Endodermal cell (in vitro differentiated cells): ENCODE data around the gene RASA2. TPM values are rescaled to one million over a fixed set of nuclear protein-coding genes. Genes with fewer than 3 reads are reported as not detected.

Source experiments
- DNase-seq: peaks from one replicate; pipeline ENCODE4 v3.0.0-alpha.2; 2017
- H3K27ac ChIP-seq: 2 replicates; pipeline ENCODE4 v1.5.1; 2013; ENCODE audit warnings: mild to moderate bottlenecking, low read depth, low read length, moderate library complexity
- H3K27me3 ChIP-seq: 2 replicates; pipeline ENCODE4 v1.6.1; 2013; ENCODE audit warnings: mild to moderate bottlenecking, low read length, moderate library complexity; ENCODE audit not compliant: insufficient read depth, control insufficient read depth, poor library complexity, severe bottlenecking
- H3K36me3 ChIP-seq: 2 replicates; pipeline ENCODE4 v1.7.0; 2013; ENCODE audit warnings: mild to moderate bottlenecking, low read length, moderate library complexity; ENCODE audit not compliant: control insufficient read depth, insufficient read depth
- H3K4me1 ChIP-seq: one replicate; pipeline ENCODE4 v1.7.0; 2013; ENCODE audit warnings: low read length; ENCODE audit not compliant: control insufficient read depth, insufficient read depth
- H3K4me3 ChIP-seq: 2 replicates; pipeline ENCODE4 v1.5.1; 2013; ENCODE audit warnings: mild to moderate bottlenecking, low read length, moderate library complexity
- H3K9ac ChIP-seq: 2 replicates; pipeline ENCODE4 v1.6.1; 2013; ENCODE audit warnings: mild to moderate bottlenecking, low read length, moderate library complexity; ENCODE audit not compliant: poor library complexity, severe bottlenecking; ENCODE audit errors: extremely low read depth
- H3K9me3 ChIP-seq: 2 replicates; pipeline ENCODE4 v1.6.1; 2013; ENCODE audit warnings: mild to moderate bottlenecking, low read length, moderate library complexity; ENCODE audit not compliant: control insufficient read depth
- H3K27ac Mint-ChIP-seq: 2 replicates; pipeline ENCODE4 v1.8.0; 2020; ENCODE audit warnings: mixed read lengths
- H3K27me3 Mint-ChIP-seq: 2 replicates; pipeline ENCODE4 v1.8.0; 2021; ENCODE audit warnings: mild to moderate bottlenecking, mixed read lengths; ENCODE audit not compliant: insufficient read depth
- H3K36me3 Mint-ChIP-seq: 2 replicates; pipeline ENCODE4 v1.8.0; 2020; ENCODE audit warnings: low read depth, mixed read lengths
- H3K4me1 Mint-ChIP-seq: 2 replicates; pipeline ENCODE4 v1.8.0; 2020; ENCODE audit warnings: mixed read lengths
- H3K4me3 Mint-ChIP-seq: 2 replicates; pipeline ENCODE4 v1.8.0; 2020; ENCODE audit warnings: mild to moderate bottlenecking, moderate library complexity, mixed read lengths
- H3K9me3 Mint-ChIP-seq: 2 replicates; pipeline ENCODE4 v1.8.0; 2020; ENCODE audit warnings: mild to moderate bottlenecking, mixed read lengths
- CTCF ChIP-seq: fragments of 200-600 bp; sonication (generic); conservative IDR thresholded peaks from 2 replicates; pipeline ENCODE4 v1.5.0; 2021; ENCODE audit warnings: antibody characterized with exemption, mild to moderate bottlenecking
- WGBS, 2 experiments: methylation state at CpG; one replicate each; pipeline versions ENCODE4 v1.1.5 to v1.1.7; 2013; ENCODE audit warnings: missing lambda C conversion rate in 2 of 2, mixed read lengths in 1 of 2; ENCODE audit not compliant: insufficient coverage in 1 of 2, insufficient read length in 1 of 2; 5-methylcytosine and 5-hydroxymethylcytosine counted together
- total RNA-seq, 2 donors: library from RNA; stranded (reverse); fragmentation: NEBNext Ultra II Directional in 1 of 2; extraction: Animal tissue kit (Norgen Biotek cat#: 25700) in 1 of 2; gene quantifications; 2 replicates in 1 of 2; 3 replicates in 1 of 2; pipeline ENCODE4 v1.2.1, GENCODE V29; 2021

The RASA2 gene
- total RNA-seq, 2 donors from 2014 or later: 20.5 to 25.0 TPM

DNA sequence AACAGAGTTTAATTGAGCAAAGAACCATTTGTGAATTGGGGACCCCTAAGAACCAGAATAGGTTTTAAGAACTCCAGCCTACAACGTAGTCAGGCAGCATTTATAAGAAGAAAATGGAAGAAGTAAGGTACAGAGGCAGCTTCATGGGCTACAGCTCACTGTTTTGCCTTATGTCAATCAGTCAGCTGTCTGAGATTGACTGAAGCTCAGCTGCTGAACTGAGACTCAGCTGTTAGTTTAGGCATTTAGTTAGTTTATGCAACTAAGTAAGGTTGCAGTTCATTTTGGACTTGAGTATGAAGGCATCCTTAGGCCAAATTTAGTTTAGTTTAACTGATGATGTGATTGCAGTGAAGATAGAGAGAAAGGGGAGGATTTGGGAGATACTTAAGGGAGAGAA, 34.1 kb upstream of the RASA2 start:
- DNase-seq: no peak
- H3K27me3 ChIP-seq: no peaks in the 10 kb centered on the region
- H3K9me3 ChIP-seq: no peaks in the 10 kb centered on the region
- Mint-ChIP-seq H3K27me3 (no peaks in the 10 kb centered on the region), H3K36me3 (no peaks in the 10 kb centered on the region), H3K9me3 (no peaks in the 10 kb centered on the region), H3K4me1 (peaks cover 16% of the 10 kb centered on the region), H3K27ac (no peak overlapping the region), H3K4me3 (no peak overlapping the region)
- no peaks in the 10 kb centered on the region for H3K36me3 ChIP-seq
- H3K27ac ChIP-seq: no peak overlapping the region
- H3K9ac ChIP-seq: no peak overlapping the region
- peaks cover 3% of the 10 kb centered on the region for H3K4me1 ChIP-seq
- 88 to 95% methylated on average over 1 of the region's 1 CpG for WGBS, 2 experiments
- H3K4me3 ChIP-seq: no peak overlapping the region
- TF ChIP-seq CTCF: no peak

DNA sequence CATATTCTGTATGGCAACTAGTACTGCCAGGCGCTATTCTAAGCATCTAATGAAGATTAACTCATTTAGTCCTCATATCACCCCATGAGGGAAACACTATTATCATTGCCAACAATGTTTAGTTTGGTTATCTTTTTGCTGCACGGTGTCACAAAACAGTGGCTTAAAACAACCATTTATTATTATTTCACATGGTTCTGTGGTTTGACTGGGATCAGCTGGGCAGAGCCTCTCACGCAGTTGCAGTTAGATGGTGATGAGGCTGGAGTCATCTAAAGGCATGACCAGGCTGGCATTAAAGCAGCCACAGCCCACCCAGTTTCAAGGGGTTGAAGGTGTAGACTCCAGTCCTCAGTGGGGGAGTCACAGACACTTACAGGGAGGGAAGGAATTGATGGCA, 32.8 kb upstream of the RASA2 start:
- DNase-seq: no peak
- H3K27ac ChIP-seq: no peak overlapping the region
- no peaks in the 10 kb centered on the region for H3K36me3 Mint-ChIP-seq
- H3K27me3 ChIP-seq: no peaks in the 10 kb centered on the region
- peaks cover 5% of the 10 kb centered on the region for H3K4me1 ChIP-seq
- H3K4me3 ChIP-seq: no peak overlapping the region
- H3K9me3 Mint-ChIP-seq: no peaks in the 10 kb centered on the region
- no peak overlapping the region for H3K9ac ChIP-seq
- H3K36me3 ChIP-seq: no peaks in the 10 kb centered on the region
- H3K27me3 Mint-ChIP-seq: no peaks in the 10 kb centered on the region
- 97 to 100% methylated on average over 2 to 3 of the region's 3 CpGs for WGBS, 2 experiments
- TF ChIP-seq CTCF: no peak
- peaks cover 16% of the 10 kb centered on the region for H3K4me1 Mint-ChIP-seq
- no peak overlapping the region for H3K27ac Mint-ChIP-seq
- H3K9me3 ChIP-seq: no peaks in the 10 kb centered on the region
- H3K4me3 Mint-ChIP-seq: no peak overlapping the region

DNA sequence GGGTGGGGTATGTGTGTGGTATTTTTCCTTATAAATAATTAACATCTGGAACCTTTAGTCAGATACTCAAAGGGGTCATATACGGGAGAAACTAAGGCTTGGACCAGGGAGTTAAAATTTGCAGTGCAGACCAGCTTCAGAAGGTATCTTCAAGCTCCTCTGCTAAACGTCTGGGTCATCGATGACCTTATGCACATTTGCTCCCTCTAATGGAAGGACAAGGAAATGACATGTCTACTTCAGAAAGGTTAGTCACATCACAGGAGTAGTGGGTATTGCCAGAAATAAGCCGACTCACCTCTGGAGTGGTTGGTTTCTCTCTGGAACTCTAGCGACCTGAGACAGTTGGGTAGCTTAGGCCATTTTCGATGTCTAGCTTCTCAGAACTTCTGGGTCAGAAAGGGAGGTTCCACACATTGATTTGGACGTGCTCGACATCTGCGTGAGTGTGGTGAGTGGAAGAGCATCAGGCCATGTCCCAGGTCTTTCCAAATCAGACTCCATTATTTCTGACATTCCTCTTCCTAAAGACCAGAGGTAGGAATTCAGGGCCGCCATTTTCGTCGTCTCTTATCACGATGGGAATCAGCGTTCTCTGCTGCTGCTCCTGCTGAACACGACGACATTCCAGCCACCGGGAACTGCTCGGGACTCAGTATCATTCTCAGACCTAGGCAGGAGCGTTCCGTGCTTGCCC, 31.8 kb upstream of the RASA2 start:
- Histone ChIP-seq H3K9ac (no peak overlapping the region), H3K36me3 (no peaks in the 10 kb centered on the region), H3K27me3 (no peaks in the 10 kb centered on the region), H3K4me1 (peaks cover 5% of the 10 kb centered on the region), H3K4me3 (no peak overlapping the region), H3K27ac (no peak overlapping the region), H3K9me3 (no peaks in the 10 kb centered on the region)
- WGBS, 2 experiments: 77 to 78% methylated on average over 17 to 20 of the region's 20 CpGs
- Mint-ChIP-seq H3K36me3 (no peaks in the 10 kb centered on the region), H3K27ac (peak overlapping the region; percentile 89), H3K4me3 (no peak overlapping the region), H3K9me3 (no peaks in the 10 kb centered on the region), H3K4me1 (peaks cover 16% of the 10 kb centered on the region), H3K27me3 (peaks cover 2% of the 10 kb centered on the region)
- TF ChIP-seq CTCF: peak; percentile 80
- peak; percentile 73 for DNase-seq
